Measurements from ENCODE around the gene TMCO1. TPM values are rescaled to one million over a fixed set of nuclear protein-coding genes. Genes with fewer than 3 reads are reported as not detected.
"Not testable (repeated sequence)": the region's sequence is repeated elsewhere in the genome, so short reads cannot be mapped to it uniquely, and the experiment has no call there.

Gene TMCO1
- total RNA-seq, 1 donor from 2014 or later, result 9.9 TPM

GRCh38 chr1:165712764-165713163 lies 55.9 kb downstream of the TMCO1 start:
- intact Hi-C loops (cut with DNase I), result no loop called here
- no peaks in the 10 kb centered on the region for H3K4me1 ChIP-seq

GRCh38 chr1:165707984-165708706 lies 60.5 kb downstream of the TMCO1 start:
- Histone ChIP-seq H3K4me3 (no peak overlapping the region), H3K27me3 (no peaks in the 10 kb centered on the region), H3K4me1 (no peaks in the 10 kb centered on the region), H3K36me3 (no peaks in the 10 kb centered on the region), H3K9me3 (no peaks in the 10 kb centered on the region), H3K27ac (no peak overlapping the region)
- no peak for DNase-seq (ENCODE audit: low spot score in 2 of 2)
- intact Hi-C loops (cut with DNase I), result no loop called here
- no peak for TF ChIP-seq CTCF (IDR thresholded peaks at IDR 0.05)

More at GRCh38 chr1:165712764-165713163, 55.9 kb downstream of the TMCO1 start:
- no peak for TF ChIP-seq CTCF (IDR thresholded peaks at IDR 0.05)
- H3K36me3 ChIP-seq, result no peaks in the 10 kb centered on the region
- no peak overlapping the region for H3K27ac ChIP-seq
- H3K9me3 ChIP-seq, result no peaks in the 10 kb centered on the region
- H3K27me3 ChIP-seq, result no peaks in the 10 kb centered on the region
- no peak for DNase-seq (ENCODE audit: low spot score in 2 of 2)
- no peak overlapping the region for H3K4me3 ChIP-seq

GRCh38 chr1:165703648-165704047 lies 65.0 kb downstream of the TMCO1 start:
- no peak for DNase-seq (ENCODE audit: low spot score in 2 of 2)
- Histone ChIP-seq H3K4me1 (no peaks in the 10 kb centered on the region), H3K36me3 (no peaks in the 10 kb centered on the region), H3K27ac (no peak overlapping the region), H3K4me3 (no peak overlapping the region), H3K27me3 (no peaks in the 10 kb centered on the region), H3K9me3 (no peaks in the 10 kb centered on the region)
- intact Hi-C loops (cut with DNase I), result no loop called here
- TF ChIP-seq CTCF (IDR thresholded peaks at IDR 0.05), result no peak

- H3K27ac ChIP-seq; intact Hi-C loops (cut with DNase I); H3K4me3 ChIP-seq; H3K27me3 ChIP-seq; H3K9me3 ChIP-seq; H3K36me3 ChIP-seq; DNase-seq (ENCODE audit: low spot score in 2 of 2); H3K4me1 ChIP-seq: not testable (repeated sequence)
Observed at GRCh38 chr1:165701922-165702321, 66.7 kb downstream of the TMCO1 start.

- Histone ChIP-seq H3K27ac (no peak overlapping the region), H3K9me3 (no peaks in the 10 kb centered on the region), H3K27me3 (no peaks in the 10 kb centered on the region), H3K36me3 (no peaks in the 10 kb centered on the region), H3K4me3 (no peak overlapping the region), H3K4me1 (peaks cover 4 to 11% of the 10 kb centered on the region in 2 donors)
- TF ChIP-seq CTCF (IDR thresholded peaks at IDR 0.05), result no peak
- no peak for DNase-seq (ENCODE audit: low spot score in 2 of 2)
- intact Hi-C loops (cut with DNase I), result loop anchor here (2.0 kb wide), 2 partner anchors 69 to 101 kb away; partner anchors contain the start of gene TMCO1
Observed at GRCh38 chr1:165699577-165699976, 69.1 kb downstream of the TMCO1 start.

- intact Hi-C loops (cut with DNase I), result loop anchor here (1.0 to 2.0 kb wide), 3 partner anchors 67 to 100 kb away; partner anchors contain the start of genes MGST3 and TMCO1
- Histone ChIP-seq H3K36me3 (no peaks in the 10 kb centered on the region), H3K4me1 (peaks cover 4 to 12% of the 10 kb centered on the region in 2 donors), H3K27me3 (no peaks in the 10 kb centered on the region), H3K27ac (peak overlapping the region; percentile 95 to 97), H3K9me3 (no peaks in the 10 kb centered on the region), H3K4me3 (peak overlapping the region; percentile 85 to 86)
- DNase-seq (ENCODE audit: low spot score in 2 of 2), result no peak
- TF ChIP-seq CTCF (IDR thresholded peaks at IDR 0.05), result no peak
Observed at GRCh38 chr1:165698761-165699052, 70.0 kb downstream of the TMCO1 start.

Data from ascending aorta (tissue), 2 donors.